SW480 (cell line): ENCODE results near the gene CD8B.

Experiments used
- DNase-seq: peaks from one replicate; pipeline ENCODE4 v3.0.0-alpha.2; 2016; ENCODE audit warnings: low spot score

CD8B gene

GRCh38 chr2:86774862-86775261 lies 86.8 kb downstream of the CD8B start:
- no peak for DNase-seq

GRCh38 chr2:86772611-86773010 lies 89.1 kb downstream of the CD8B start:
- DNase-seq: no peak

DNA sequence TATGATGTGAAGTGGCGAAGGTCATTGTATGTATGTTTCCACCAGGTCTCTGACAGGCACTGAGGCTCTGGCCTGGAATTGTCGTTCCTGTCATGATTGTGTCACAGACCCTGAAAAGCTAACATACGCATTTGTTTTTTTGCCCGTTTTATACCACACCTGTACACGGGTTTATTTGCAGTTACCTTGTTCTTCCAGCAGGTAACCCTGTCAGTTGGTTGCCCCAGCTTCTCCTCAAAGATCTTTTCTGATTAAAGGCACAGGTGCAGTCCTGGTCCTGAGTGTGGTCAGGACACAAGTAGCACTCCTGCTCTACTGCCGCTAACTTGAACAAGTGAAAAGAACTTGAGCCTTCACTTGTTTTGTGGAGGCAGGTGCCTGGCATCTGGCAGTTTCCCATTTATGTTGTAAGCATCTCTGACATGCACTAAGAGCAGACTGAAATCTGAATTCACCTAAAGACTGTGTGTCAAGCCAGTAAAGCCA lies 90.8 kb downstream of the CD8B start:
- DNase-seq: no peak

DNA sequence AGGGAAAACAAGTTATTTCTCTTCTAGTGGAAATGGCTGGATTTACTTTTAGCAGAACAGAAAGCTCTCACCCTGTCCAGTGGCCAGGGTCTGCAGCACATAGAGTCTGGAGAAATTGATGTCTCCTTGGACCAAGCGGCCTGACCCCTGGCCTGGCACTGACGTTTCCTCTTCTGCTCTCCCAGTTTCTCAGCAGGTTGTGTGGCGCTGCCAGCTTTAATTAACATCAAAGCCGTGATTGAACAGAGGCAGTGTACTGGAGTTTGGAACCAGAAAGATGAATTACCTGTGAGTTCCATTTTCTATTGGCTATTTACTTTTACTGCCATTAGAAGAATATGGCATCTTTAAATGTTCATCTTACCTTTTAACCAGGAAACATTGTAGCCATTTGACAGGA lies 91.8 kb downstream of the CD8B start:
- DNase-seq: no peak

DNA sequence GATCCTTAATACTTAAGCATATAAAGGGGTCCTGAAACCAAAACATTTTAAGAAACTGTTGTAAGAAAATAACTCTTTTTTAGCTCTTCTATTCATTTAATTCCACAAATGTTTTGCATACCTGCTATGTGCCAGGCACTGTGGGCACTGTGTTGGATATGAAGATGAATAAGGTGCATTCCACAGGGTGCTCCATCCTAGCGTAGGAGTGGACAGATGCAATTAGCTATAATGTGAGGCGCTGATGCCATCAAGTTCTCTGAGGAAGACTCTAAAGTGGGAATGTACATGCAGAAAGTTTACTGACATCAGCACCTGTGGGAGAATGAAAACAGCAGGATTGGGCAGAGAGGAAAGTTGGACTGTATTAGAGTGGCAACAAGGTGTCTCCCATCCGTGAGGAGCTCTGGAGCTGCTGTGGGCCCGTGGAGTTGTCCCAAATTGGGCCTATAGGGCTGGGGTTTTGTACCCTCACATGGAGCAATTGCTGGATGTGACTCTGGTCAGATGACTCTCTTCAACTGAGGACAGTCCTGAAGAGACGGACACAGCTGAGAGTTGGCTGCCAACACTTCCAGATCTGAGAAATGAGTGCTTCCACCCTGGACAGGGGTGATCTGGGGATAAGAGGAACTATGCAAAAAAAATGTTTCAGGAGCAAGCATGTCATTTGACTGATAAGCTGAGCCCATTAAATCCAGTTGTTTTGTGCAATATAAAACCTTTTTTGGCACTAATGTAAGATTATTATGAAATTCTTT lies 93.3 kb downstream of the CD8B start:
- no peak for DNase-seq
